OCI-M1 (cell line): ENCODE measurements around the gene CHMP4B.

Experiments
- DNase-seq: peaks from one replicate; lab custom pipeline; 2025; lab: John Stamatoyannopoulos, UW

Gene CHMP4B

GRCh38 chr20:33864324-33864963, 53.3 kb downstream of the CHMP4B start:
- DNase-seq: no peak

- DNase-seq: no peak
These were observed 54.7 kb downstream of the CHMP4B start for GRCh38 chr20:33865761-33866370.

- no peak for DNase-seq
These were observed 55.4 kb downstream of the CHMP4B start for GRCh38 chr20:33866398-33867100.

- no peak for DNase-seq
These were observed 56.9 kb downstream of the CHMP4B start for GRCh38 chr20:33868042-33868441.

GRCh38 chr20:33868595-33868994, 57.4 kb downstream of the CHMP4B start:
- no peak for DNase-seq

- DNase-seq: no peak
These were observed 58.1 kb downstream of the CHMP4B start for GRCh38 chr20:33869283-33869682.

- no peak for DNase-seq
These were observed 60.2 kb downstream of the CHMP4B start for GRCh38 chr20:33871362-33871761.

GRCh38 chr20:33874129-33874528, 63.0 kb downstream of the CHMP4B start:
- DNase-seq: no peak

GRCh38 chr20:33875055-33875454, 63.9 kb downstream of the CHMP4B start:
- DNase-seq: no peak

- DNase-seq: no peak
These were observed 64.4 kb downstream of the CHMP4B start for GRCh38 chr20:33875534-33876026.

GRCh38 chr20:33878583-33878982, 67.4 kb downstream of the CHMP4B start:
- DNase-seq: no peak

GRCh38 chr20:33880396-33880795, 69.2 kb downstream of the CHMP4B start:
- DNase-seq: no peak

GRCh38 chr20:33881989-33882388, 70.8 kb downstream of the CHMP4B start:
- no peak for DNase-seq

- no peak for DNase-seq
These were observed 71.3 kb downstream of the CHMP4B start for GRCh38 chr20:33882481-33882880.

GRCh38 chr20:33883164-33883563, 72.0 kb downstream of the CHMP4B start:
- no peak for DNase-seq

- DNase-seq: no peak
These were observed 73.5 kb downstream of the CHMP4B start for GRCh38 chr20:33884633-33885032.

- no peak for DNase-seq
These were observed 78.2 kb downstream of the CHMP4B start for GRCh38 chr20:33889312-33889711.

GRCh38 chr20:33890557-33890956, 79.4 kb downstream of the CHMP4B start:
- no peak for DNase-seq

GRCh38 chr20:33893314-33893713, 82.2 kb downstream of the CHMP4B start:
- no peak for DNase-seq

- DNase-seq: no peak
These were observed 83.7 kb downstream of the CHMP4B start for GRCh38 chr20:33894798-33895197.

- DNase-seq: no peak
These were observed 85.4 kb downstream of the CHMP4B start for GRCh38 chr20:33896509-33896908.

GRCh38 chr20:33897313-33897912, 86.3 kb downstream of the CHMP4B start:
- DNase-seq: peak; percentile 7

GRCh38 chr20:33899106-33899505, 88.0 kb downstream of the CHMP4B start:
- DNase-seq: no peak
